ENCODE data around the gene ZNF805.
"Not testable (repeated sequence)": the region's sequence is repeated elsewhere in the genome, so short reads cannot be mapped to it uniquely, and the experiment has no call there.

The ZNF805 gene

DNA sequence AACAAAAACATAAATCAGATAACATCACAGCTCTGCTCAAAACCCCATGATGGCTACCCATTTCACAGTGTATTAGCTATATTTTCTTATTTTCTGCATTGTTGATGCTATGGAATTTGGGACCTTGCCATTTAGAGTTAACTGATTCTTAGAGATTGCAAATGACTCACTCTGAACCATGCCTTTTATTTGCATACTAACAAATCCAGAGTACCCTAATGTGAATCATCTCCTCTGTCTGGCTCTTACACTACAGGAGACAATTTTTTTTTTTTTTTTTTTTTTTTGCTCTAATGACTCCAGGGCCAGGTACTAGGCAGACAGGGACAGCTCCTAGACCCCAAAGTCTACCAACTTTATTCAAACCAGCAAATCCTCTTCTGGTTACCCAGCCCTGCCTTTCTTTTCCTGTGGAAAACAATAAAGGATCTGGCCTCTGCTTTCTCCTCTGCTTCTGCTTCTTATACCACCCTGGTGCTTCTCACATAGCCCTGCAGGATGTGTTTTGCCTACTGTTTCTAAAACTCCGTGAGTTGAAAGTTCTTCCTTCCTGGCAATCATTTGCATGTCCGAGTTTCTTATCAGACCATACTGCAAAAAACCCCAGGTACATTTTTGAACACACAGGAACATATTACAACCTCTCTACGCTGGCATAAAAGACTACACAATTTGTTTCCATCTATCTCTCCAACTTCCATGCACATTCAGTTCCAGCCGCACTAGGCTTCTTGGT is 29.3 kb downstream of the ZNF805 start:
- peak; percentile 75 for ATAC-seq
- no peak for DNase-seq

DNA sequence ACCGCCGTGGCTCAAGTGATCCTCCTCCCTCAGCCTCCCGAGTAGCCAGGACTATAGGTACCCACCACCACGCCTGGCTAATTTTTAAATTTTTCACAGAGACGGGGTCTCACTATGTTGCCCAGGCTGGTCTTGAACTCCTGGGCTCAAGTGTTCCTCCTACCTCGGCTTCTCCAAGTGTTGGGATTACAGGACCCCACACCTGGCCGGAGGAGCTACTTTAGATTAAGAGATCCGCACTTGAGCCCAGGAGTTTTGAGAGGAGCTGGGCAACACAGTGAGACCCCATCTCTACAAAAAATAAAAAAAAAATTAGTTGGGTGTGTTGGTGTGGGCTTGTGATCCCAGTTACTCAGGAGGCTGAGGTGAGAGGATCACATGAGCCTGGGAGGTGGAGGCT is 30.8 kb downstream of the ZNF805 start:
- DNase-seq (no peak), ATAC-seq (no peak)

DNA sequence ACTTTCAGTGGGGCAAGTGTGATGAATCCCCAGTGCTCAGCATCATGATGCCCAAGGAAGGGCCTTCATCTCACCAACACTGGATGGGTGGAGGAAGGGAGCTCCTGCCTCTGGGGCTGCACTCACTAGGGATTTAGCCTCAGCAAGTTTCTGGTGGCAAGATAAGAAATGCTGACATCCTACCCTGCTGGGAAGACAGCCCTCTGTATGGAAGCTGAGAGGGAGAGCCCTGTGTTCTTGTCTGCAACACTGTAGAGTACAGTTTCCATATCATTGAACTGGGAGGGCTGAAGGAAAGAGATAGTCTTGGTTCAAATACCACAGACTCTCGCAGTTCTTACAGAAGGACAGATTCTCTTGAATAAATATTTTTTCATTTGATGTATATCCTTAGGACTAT is 32.6 kb downstream of the ZNF805 start:
- ATAC-seq (no peak), DNase-seq (no peak)

DNA sequence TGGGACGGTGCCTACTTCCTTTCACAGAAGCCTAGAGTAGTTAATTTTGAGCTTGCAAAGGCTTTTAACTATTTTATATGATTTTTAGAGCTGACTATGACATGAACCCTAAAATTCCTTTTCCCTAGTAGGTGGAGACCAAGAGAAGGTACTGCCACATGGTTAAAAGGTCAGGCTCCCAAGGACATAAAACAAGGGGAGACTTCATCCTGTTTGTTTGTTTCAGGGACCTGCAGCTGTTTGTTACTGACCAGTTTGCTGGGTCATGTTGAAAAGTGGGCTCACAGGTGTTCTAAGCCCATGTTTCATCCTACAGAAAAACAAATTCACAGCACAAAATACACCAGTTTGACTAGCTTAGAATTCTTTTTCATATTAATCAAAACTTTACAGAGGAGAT is 36.0 kb downstream of the ZNF805 start:
- no peak for ATAC-seq
- no peak for DNase-seq

DNA sequence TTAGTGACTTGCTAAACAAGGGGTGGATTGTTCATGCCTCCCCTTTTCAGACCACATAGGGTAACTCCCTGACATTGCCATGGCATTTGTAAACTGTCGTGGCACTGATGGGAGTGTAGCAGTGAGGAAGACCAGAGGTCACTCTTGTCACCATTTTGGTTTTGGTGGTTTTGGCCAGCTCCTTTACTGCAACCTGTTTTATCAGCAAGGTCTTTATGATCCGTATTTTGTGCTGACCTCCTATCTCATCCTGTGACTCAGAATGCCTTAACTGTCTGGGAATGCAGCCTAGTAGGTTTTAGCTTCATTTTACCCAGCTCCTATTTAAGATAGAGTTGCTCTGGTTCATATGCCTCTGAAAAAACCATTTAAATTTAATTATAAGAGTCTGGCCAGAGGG is 38.0 kb downstream of the ZNF805 start:
- not testable (repeated sequence) for DNase-seq, ATAC-seq

DNA sequence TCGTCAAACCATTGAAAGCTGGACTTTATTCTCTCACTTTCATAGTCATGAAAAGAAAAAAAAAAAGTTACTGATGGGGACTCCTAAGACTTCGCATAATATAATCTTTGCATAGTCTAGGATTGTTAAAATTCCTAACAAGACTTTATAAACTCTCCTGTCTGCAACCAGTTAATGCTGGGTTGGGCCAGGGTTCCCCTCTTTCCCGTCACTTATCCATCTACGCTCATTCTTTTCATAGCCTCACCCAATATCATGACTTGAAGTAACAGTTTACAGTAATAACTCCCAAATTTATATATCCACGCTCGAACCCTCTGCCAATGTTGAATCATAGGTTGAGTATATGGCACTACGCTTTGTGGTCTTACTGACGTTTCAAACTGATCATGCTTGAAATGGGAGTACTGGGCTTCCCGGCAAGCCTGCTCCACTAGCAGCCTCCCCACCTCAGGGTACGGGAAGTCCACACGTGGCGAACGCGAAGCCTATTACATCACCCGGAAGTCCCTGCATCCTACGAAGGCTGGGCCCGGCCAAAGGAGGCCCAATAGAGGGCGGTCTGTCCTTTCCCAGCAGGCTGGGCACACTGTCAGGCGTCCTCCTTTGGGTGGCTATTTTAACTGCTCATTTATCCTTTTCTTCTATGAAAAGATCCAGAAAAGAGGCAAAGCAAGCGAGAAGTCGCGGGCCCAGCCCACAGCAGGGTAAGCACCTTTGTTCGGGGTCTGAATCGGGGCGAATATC is 39.2 kb downstream of the ZNF805 start:
- ATAC-seq, result peak; percentile 76
- DNase-seq, result peak; percentile 86

DNA sequence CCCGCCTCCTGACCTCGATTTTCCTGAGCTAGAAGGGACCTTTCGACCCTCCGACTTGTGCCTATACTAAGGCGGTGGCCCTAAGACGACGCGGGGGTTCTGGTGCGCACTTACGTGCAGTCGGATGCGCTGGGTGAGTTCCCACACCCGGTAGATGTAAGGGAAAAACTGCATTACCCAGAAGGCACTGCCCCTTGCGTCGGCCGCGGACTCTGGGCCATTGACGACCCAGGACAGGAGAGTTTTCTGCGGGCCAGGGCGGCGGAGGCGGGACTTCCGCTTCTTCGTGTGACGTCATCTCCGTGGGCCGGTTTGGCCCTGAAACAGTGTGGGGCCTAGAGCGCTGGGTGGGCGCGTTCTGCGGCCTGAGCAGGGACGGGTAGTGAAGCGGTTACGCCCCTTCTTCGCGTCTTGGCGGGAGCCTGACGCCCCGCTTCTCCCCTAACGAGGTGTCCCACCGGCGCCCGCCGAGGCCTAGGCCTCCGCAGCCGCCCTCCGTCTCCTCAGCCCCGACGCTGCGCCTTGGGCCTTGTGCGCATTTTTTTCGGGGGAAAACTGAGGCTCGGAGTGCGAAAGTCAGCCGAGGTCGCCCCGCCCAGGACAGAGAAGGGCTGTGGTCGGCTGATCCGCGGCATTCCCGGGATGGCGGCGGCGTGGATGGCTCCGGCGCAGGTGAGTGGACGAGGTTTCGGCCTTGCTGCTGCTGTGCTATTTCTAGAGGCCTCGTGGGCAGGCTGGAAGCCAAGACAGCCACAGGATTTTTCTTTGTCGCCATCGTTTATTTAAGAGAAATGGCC is 39.9 kb downstream of the ZNF805 start, which contains the start of gene ZNF460:
Gene ZNF460 (plus strand): TSS at position 321 of the 797 bp plus-strand sequence. CDS start 322 bp downstream, at position 643.
- DNase-seq (peak; percentile 97), ATAC-seq (peak; percentile 87)

DNA sequence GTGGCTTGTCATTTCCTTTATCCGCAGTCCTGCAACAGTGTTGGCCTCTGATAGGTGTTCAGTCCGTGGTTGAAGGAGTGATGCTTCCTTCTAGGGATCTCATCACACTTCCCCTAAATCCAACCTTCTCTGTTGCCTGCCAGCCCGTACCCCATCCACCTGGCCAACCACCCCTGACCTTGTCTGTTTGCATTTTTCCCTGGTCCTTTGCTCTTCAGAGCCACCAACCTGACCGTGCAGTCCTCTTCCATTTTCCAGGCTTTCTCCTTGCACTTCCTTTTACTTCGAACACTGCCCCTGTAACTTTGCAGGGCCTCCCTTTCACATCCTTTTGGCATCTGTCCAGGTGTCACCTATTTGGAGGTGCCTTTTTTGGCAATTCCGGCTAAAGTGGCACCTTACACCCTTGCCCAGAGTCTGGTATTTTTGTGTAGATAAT is 40.5 kb downstream of the ZNF805 start:
- DNase-seq (no peak), ATAC-seq (no peak)

DNA sequence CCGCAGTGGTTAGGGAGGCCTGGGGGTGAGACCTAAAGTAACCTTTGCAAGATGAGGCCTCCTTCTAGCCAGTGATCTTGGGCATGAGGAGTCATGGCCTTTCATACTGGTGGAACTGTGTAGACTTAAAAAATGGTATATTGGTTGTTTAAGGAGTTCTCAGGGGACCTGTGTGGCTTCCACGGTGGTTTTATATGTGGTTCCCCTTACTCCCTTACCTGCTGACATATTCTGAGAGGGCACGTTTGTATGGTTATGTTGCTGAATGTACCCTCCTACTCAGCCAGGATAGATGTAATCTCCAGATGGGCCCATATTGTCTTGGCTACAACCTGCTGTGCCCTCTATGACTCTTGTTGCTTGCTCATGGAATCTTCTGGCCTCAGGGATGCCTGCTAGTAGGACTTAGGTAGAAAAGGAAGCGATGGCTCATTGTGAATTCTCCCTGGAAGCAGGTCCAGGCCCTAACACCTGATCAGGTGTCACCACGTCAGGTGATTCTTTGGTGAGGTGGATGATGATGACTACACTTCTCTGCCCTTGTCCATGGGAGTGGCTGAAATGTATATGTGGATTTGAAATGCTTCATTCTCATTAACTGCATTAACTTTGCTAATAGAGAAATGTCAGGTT is 41.7 kb downstream of the ZNF805 start:
- ATAC-seq (peak; percentile 40), DNase-seq (peak; percentile 51)

DNA sequence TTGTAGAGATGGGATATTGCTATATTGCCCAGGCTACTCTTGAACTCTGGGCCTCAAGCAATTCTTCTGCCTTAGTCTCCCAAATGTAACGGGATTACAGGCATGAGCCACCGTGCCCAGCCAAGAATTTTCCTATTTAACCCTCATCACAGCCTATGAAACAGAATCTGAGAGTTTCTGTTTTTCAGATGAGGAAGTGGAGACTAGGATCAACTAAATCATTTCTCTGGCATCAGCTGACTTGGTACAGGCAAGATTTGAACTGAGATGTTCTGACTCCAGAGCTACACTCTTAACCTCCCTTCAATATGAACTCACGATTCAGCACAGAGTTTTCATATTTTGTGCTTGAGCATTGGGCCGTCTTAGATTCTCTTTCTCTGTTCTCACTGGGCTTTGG is 47.9 kb downstream of the ZNF805 start:
- no peak for ATAC-seq
- no peak for DNase-seq

DNA sequence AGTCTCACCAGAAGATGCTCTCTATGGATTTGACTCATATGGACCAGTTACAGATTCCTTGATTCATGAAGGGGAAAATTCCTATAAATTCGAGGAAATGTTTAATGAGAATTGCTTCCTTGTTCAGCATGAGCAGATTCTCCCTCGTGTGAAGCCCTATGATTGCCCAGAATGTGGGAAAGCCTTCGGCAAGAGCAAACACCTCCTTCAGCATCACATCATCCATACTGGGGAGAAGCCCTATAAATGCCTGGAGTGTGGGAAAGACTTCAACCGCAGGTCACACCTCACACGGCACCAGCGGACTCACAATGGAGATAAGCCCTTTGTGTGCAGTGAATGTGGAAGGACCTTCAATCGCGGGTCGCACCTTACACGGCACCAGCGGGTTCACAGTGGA is 50.5 kb downstream of the ZNF805 start:
- DNase-seq (no peak), ATAC-seq (no peak)

DNA sequence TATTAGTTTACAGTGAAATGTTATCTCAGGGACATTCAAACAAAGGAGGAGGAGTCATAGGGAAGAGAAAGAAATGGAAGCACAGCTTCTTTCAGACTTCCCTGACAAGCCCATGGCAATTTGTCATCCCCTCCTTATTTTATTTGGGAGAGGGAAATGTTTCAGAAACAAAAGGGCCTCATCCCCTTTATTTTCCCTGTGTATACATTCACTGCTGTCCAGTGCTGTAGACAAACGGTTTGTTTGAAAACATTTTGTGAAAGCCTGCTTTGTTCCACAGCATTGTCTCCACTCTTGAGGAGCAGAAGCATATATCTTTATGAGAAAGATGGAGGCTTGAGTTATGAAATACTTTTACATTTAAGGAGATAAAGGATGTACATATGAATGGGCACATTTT is 52.1 kb downstream of the ZNF805 start:
- DNase-seq (no peak), ATAC-seq (no peak)

DNA sequence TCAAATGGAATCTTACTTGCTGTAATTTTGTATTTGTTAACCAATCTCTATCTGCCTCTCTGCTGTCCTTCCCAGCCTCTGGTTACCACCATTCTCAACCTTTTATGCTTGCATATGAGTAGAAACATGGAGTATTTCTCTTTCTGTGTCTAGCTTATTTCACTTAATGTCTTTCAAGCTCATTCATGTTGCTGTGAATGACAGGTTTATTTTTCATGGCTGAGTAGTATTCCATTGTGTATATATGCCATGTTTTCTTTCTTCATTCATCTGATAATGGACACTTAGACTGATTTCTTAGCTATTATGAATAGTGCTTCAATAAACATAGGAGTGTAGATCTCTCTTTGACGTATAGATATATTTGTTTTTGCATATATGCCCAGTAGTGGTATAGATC is 53.3 kb downstream of the ZNF805 start:
- no peak for ATAC-seq
- DNase-seq, result no peak

DNA sequence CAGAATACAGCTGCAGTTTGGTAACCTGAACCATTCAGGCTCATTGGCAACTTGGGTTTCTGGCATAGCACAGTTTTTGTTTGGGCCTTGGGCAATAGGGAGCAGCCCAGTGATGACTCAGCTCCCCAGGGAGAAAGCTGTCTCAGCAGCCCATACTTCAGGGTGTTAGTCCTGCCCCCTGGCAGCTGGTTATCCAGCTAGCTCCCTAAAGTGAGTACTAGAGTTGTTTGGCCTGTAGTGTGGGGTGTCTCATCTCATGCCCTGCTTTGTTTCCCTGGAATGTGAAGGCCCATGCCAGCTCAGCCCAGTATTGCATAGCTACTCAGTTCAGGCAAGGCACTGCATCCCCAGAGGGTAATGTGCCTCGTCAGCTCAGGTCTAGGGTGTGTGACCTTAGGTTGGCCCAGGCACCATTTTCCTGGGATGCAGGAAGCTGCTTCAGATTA is 61.6 kb downstream of the ZNF805 start:
- DNase-seq (no peak), ATAC-seq (no peak)

DNA sequence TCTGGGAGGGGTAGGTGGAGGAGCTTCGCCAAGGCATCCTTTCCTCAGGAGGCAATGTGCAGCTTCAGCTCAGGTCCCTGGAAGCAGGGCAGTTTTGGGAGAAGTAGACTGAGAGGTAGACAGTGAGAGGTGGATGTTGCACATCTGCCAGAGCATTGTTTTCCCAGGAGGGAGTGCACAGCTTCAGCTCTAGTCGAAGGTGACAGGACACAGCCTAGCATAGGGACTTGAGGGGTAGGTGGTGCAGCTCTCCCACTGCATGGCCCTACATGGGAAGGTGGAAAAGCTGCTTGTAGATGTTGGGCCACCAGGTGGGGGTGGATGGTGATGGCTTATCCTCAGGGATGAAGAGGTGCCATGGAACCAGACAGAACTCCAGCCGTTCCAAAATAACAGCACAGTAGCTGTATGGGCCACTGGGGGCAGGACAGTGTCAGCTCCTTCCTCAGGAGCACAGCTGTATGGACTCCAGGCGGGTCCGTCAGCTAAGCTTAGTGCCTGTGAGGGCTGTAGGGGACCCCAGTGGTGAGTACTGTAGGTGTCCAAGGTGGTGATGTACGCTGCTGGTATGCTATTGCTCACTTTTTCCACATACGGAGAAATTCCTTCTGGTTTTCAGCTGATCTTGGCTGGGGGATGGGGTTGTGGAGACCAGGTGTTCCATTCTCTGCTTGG is 62.4 kb downstream of the ZNF805 start:
- DNase-seq, result no peak
- no peak for ATAC-seq
